Upper lobe of left lung (tissue), 4 donors: ENCODE data around the gene ALX1.

Experiments used
- EP300 ChIP-seq, 4 donors: sonication (generic); formaldehyde crosslinking; IDR thresholded peaks; one replicate each; pipeline ENCODE4 v1.5.1; 2017; ENCODE audit warnings: antibody characterized with exemption in 4 of 4, control low read depth in 2 of 4
- POLR2AphosphoS5 ChIP-seq, 2 donors: sonication (generic); formaldehyde crosslinking; IDR thresholded peaks; one replicate each; pipeline ENCODE4 v1.5.1; 2017; ENCODE audit warnings: antibody characterized with exemption in 2 of 2

DNA sequence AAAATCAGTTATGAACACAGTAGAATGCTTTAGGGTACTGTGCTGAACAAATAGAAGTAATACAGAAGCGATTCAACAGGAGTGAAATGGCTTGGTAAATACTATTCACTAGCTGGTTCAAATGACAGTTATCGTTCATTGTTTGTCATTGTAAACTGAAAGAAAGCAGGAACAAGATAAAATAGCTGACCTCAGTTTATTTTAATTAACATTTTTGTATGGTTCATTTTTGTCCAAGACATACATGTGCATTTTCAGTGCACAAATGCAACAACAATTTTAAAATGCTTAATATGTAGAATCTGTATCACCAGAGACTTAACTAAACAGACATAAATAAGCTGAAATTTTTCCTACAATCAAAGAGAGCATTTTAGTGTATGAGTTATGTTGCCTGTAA is 49.9 kb downstream of the ALX1 start:
- TF ChIP-seq EP300 (IDR thresholded peaks at IDR 0.05) = no peak
- no peak for TF ChIP-seq POLR2AphosphoS5 (IDR thresholded peaks at IDR 0.05)
